GM18508 (cell line): Measurements from ENCODE around the gene UTP11.

ENCODE experiments used
- ATAC-seq: cut with Tn5 transposase; IDR thresholded peaks from one replicate; pipeline ENCODE4 v1.9.1; 2021; ENCODE audit warnings: moderate number of reproducible peaks; ENCODE audit not compliant: insufficient read depth, unreplicated experiment

UTP11 gene

GRCh38 chr1:38063616-38064015 is 51.1 kb downstream of the UTP11 start:
- ATAC-seq: no peak

- no peak for ATAC-seq
Measured at GRCh38 chr1:38064197-38064903, 51.8 kb downstream of the UTP11 start.

GRCh38 chr1:38068220-38068979 is 55.9 kb downstream of the UTP11 start:
- no peak for ATAC-seq

GRCh38 chr1:38068980-38069340 is 56.4 kb downstream of the UTP11 start:
- ATAC-seq: no peak

GRCh38 chr1:38071312-38072256 is 59.0 kb downstream of the UTP11 start:
- no peak for ATAC-seq

GRCh38 chr1:38072858-38073257 is 60.3 kb downstream of the UTP11 start:
- ATAC-seq: no peak

- no peak for ATAC-seq
Measured at GRCh38 chr1:38073534-38074301, 61.2 kb downstream of the UTP11 start.

- no peak for ATAC-seq
Measured at GRCh38 chr1:38074302-38074677, 61.8 kb downstream of the UTP11 start.
